BJ (cell line): ENCODE measurements around the gene AQP10. TPM values are rescaled to one million over a fixed set of nuclear protein-coding genes. Genes with fewer than 3 reads are reported as not detected.
"Not testable (repeated sequence)": the region's sequence is repeated elsewhere in the genome, so short reads cannot be mapped to it uniquely, and the experiment has no call there.

ENCODE experiments used
- CTCF ChIA-PET: fragments of 350-600 bp; formaldehyde crosslinking; extraction: SDS; loops from one replicate; lab custom pipeline; 2021; ENCODE audit warnings: antibody characterized with exemption, inconsistent platforms; lab: Yijun Ruan, JAX
- POLR2A ChIA-PET: fragments of 300-600 bp; sonication (Branson Sonifier 250); formaldehyde crosslinking; extraction: SDS; loops from one replicate; lab custom pipeline; 2021; ENCODE audit warnings: antibody characterized with exemption; lab: Charles Lee
- DNase-seq: peaks from one replicate; pipeline ENCODE4 v3.0.0-alpha.2; 2011; ENCODE audit warnings: low read depth
- H3K27me3 ChIP-seq: 2 replicates; pipeline ENCODE4 v1.6.0; 2011; ENCODE audit warnings: low read length; ENCODE audit not compliant: control insufficient read depth, insufficient read depth
- H3K36me3 ChIP-seq: 2 replicates; pipeline ENCODE4 v1.5.1; 2011; ENCODE audit warnings: low read length; ENCODE audit not compliant: control insufficient read depth, insufficient read depth
- H3K4me3 ChIP-seq: 2 replicates; pipeline ENCODE4 v1.5.1; 2011; ENCODE audit warnings: low read depth, mild to moderate bottlenecking, control low read depth, low read length
- CTCF ChIP-seq: IDR thresholded peaks from 2 replicates; pipeline ENCODE4 v1.5.1; 2011; ENCODE audit warnings: low read depth, mild to moderate bottlenecking, control low read depth, inconsistent platforms, low read length, moderate library complexity; ENCODE audit not compliant: insufficient read depth
- polyA minus RNA-seq: library from RNA; depleted of rRNA, polyadenylated mRNA; stranded (reverse); fragments of >200 nt; gene quantifications from 2 replicates; pipeline ENCODE4 v1.2.3, GENCODE V29; 2011; rRNA and poly(A)+ RNA removed
- polyA plus RNA-seq: library from polyadenylated mRNA; depleted of rRNA; stranded (reverse); fragments of >200 nt; gene quantifications from 2 replicates; pipeline ENCODE4 v1.2.3, GENCODE V29; 2011; rRNA removed

The AQP10 gene
- not detected in 2 replicates for polyA plus RNA-seq
- polyA minus RNA-seq, result 0.09 TPM in 1 of 2 replicates, not detected in the other

GRCh38 chr1:154320882-154321608, at the start of gene AQP10:
TSS of gene AQP10 (plus strand) at chr1:154321093. CDS start at chr1:154321156, 63 bp downstream.
- Histone ChIP-seq H3K4me3 (no peak within 1 kb of the TSS), H3K27me3 (peaks cover 6% of the 10 kb centered on the region), H3K36me3 (no peaks in the 10 kb centered on the region)
- no peak for DNase-seq
- ChIA-PET POLR2A (no interaction called here), CTCF (no interaction called here)
- TF ChIP-seq CTCF, result no peak

- TF ChIP-seq CTCF, result peak; percentile 79
- Histone ChIP-seq H3K4me3 (peak within 1 kb of the TSS; percentile 85), H3K27me3 (no peaks in the 10 kb centered on the region), H3K36me3 (peaks cover 18% of the 10 kb centered on the region)
- ChIA-PET POLR2A (no interaction called here), CTCF (interaction anchor here (0.6 to 4.7 kb wide), 14 partner anchors 9 to 194 kb away, joined by 3 to 19 read pairs (median 4); partner anchors contain the start of genes ATP8B2 and UBAP2L)
- DNase-seq, result peak; percentile 89
These were observed 48.5 kb upstream of the AQP10 start, which contains the start of gene HAX1 for GRCh38 chr1:154272217-154272998. TSS of gene HAX1 (plus strand) at chr1:154272629. CDS start at chr1:154272724, 95 bp downstream.

GRCh38 chr1:154272999-154273563, 47.8 kb upstream of the AQP10 start:
- DNase-seq, result no peak
- Histone ChIP-seq H3K36me3 (peaks cover 17% of the 10 kb centered on the region), H3K27me3 (no peaks in the 10 kb centered on the region), H3K4me3 (peak overlapping the region; percentile 85)
- CTCF ChIA-PET, result interaction anchor here (0.6 to 4.7 kb wide), 8 partner anchors 14 to 193 kb away, joined by 3 to 19 read pairs (median 3); partner anchors contain the start of gene UBAP2L
- TF ChIP-seq CTCF, result no peak
- POLR2A ChIA-PET, result no interaction called here

GRCh38 chr1:154276797-154277196, 44.1 kb upstream of the AQP10 start:
- Histone ChIP-seq H3K4me3 (no peak overlapping the region), H3K27me3 (no peaks in the 10 kb centered on the region), H3K36me3 (peaks cover 3% of the 10 kb centered on the region)
- CTCF ChIA-PET, result interaction anchor here (1.2 to 2.0 kb wide), 2 partner anchors 49 to 58 kb away, joined by 3 to 5 read pairs; no protein-coding TSS in a partner anchor
- POLR2A ChIA-PET, result no interaction called here
- 0 out of 2 replicates have a peak, but pooled peaks have one; percentile 9 for TF ChIP-seq CTCF
- DNase-seq, result no peak

DNA sequence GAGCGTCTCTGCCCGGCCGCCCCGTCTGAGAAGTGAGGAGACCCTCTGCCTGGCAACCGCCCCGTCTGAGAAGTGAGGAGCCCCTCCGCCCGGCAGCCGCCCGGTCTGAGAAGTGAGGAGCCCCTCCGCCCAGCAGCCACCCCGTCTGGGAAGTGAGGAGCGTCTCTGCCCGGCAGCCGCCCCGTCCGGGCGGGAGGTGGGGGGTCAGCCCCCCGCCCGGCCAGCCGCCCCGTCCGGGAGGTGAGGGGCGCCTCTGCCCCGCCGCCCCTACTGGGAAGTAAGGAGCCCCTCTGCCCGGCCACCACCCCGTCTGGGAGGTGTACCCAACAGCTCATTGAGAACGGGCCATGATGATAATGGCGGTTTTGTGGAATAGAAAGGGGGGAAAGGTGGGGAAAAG, 33.3 kb upstream of the AQP10 start:
- CTCF ChIA-PET, H3K36me3 ChIP-seq, H3K4me3 ChIP-seq, DNase-seq, H3K27me3 ChIP-seq, POLR2A ChIA-PET: not testable (repeated sequence)
